HepG2 (cell line): ENCODE results near the gene KCNJ14. TPM values are rescaled to one million over a fixed set of nuclear protein-coding genes. Genes with fewer than 3 reads are reported as not detected.

Experiments used
- ATAC-seq: fragments of 200-7000 bp; cut with Tn5 transposase; 3 replicates; pipeline ENCODE4 v1.9.1; 2020; ENCODE audit warnings: mild to moderate bottlenecking, moderate library complexity
- BruUV-seq: library from RNA; stranded (reverse); fragments of 400-500 nt; replicated peaks from 2 replicates; lab custom pipeline; 2021; lab: Mats Ljungman, UMichigan
- CTCF ChIA-PET: fragments of 300-600 bp; formaldehyde crosslinking; extraction: SDS; loops from one replicate; lab custom pipeline; 2021; ENCODE audit warnings: low total read pairs, inconsistent platforms, low intra/inter-chr PET ratio; lab: Yijun Ruan, JAX
- POLR2A ChIA-PET: fragments of 350-600 bp; sonication (Branson Sonifier 250); formaldehyde crosslinking; loops from one replicate; lab custom pipeline; 2020; ENCODE audit warnings: antibody characterized with exemption, inconsistent platforms; lab: Yijun Ruan, JAX
- DNase-seq: peaks from one replicate; pipeline ENCODE4 v3.0.0-alpha.2; 2015; ENCODE audit warnings: low spot score
- FAIRE-seq: peaks from 3 replicates; lab custom pipeline; 2011; peaks lifted over from hg19 to GRCh38; lab: Jason Lieb, UNC
- H2AFZ ChIP-seq: one replicate; pipeline ENCODE4 v1.6.1; 2011; ENCODE audit warnings: low read length, inconsistent platforms
- H3K27ac ChIP-seq: fragments of 300-600 bp; 3 replicates; pipeline ENCODE4 v1.8.0; 2011; ENCODE audit warnings: mixed run types, mild to moderate bottlenecking, mixed read lengths, low read length, inconsistent platforms; ENCODE audit not compliant: insufficient read depth; ENCODE audit errors: extremely low read length
- H3K27me3 ChIP-seq, 2 experiments: fragments of 200-600 bp in 1 of 2; 2 replicates in 1 of 2; 3 replicates in 1 of 2; pipeline versions ENCODE4 v1.6.0 to v1.8.0; 2011; ENCODE audit warnings: low read length in 2 of 2, mild to moderate bottlenecking in 2 of 2, moderate library complexity in 2 of 2, inconsistent platforms in 1 of 2; ENCODE audit not compliant: insufficient read depth in 2 of 2, control insufficient read depth in 1 of 2
- H3K36me3 ChIP-seq, 2 experiments: fragments of 200-600 bp in 1 of 2; replicated peaks in 1 of 2; 2 replicates in 1 of 2; 3 replicates in 1 of 2; pipeline versions ENCODE4 v1.5.1 to v1.8.0; 2011; ENCODE audit warnings: low read length in 2 of 2, inconsistent platforms in 1 of 2; ENCODE audit not compliant: insufficient read depth in 2 of 2, control insufficient read depth in 1 of 2
- H3K4me1 ChIP-seq: 2 replicates; pipeline ENCODE4 v1.5.1; 2012; ENCODE audit warnings: low read length, inconsistent platforms; ENCODE audit not compliant: insufficient read depth
- H3K4me2 ChIP-seq: 2 replicates; pipeline ENCODE4 v1.6.0; 2011; ENCODE audit warnings: low read depth, low read length, inconsistent platforms
- H3K4me3 ChIP-seq, 3 experiments: fragments of 200-600 bp in 1 of 3; sonication (generic), shearing (Covaris generic) in 1 of 3; replicated peaks in 1 of 3; 2 replicates each; pipeline ENCODE4 v1.5.1; 2011 to 2016; ENCODE audit warnings: low read length in 3 of 3, inconsistent platforms in 2 of 3, low read depth in 2 of 3, mild to moderate bottlenecking in 2 of 3, control low read depth in 1 of 3, mixed read lengths in 1 of 3; ENCODE audit not compliant: insufficient read depth in 1 of 3
- H3K79me2 ChIP-seq: one replicate; pipeline ENCODE4 v1.6.1; 2011; ENCODE audit warnings: low read length, inconsistent platforms; ENCODE audit not compliant: insufficient read depth
- H3K9ac ChIP-seq: 2 replicates; pipeline ENCODE4 v1.6.0; 2011; ENCODE audit warnings: mild to moderate bottlenecking, low read depth, low read length, inconsistent platforms; ENCODE audit not compliant: insufficient read depth
- H3K9me3 ChIP-seq: 2 replicates; pipeline ENCODE4 v1.5.1; 2012; ENCODE audit warnings: mild to moderate bottlenecking, low read length
- H4K20me1 ChIP-seq: 2 replicates; pipeline ENCODE4 v1.6.0; 2011; ENCODE audit warnings: inconsistent platforms, mild to moderate bottlenecking, low read length, moderate library complexity; ENCODE audit not compliant: insufficient read depth
- XRCC5 ChIP-seq: fragments of 200-400 bp; formaldehyde crosslinking; optimal IDR thresholded peaks from 2 replicates; pipeline ENCODE3; 2017; ENCODE audit warnings: mild to moderate bottlenecking, low read length
- ZBTB38 ChIP-seq: sonication (generic); formaldehyde crosslinking; IDR thresholded peaks from 2 replicates; pipeline ENCODE4 v1.5.1; 2020; ENCODE audit warnings: mild to moderate bottlenecking, missing genetic modification reagents
- ZNF777 ChIP-seq: sonication (generic); formaldehyde crosslinking; IDR thresholded peaks from 2 replicates; pipeline ENCODE4 v1.4.0; 2020; ENCODE audit warnings: missing genetic modification reagents
- WGBS: methylation state at CpG from one replicate; pipeline ENCODE4 v1.1.6; 2017; ENCODE audit warnings: low lambda C conversion rate; 5-methylcytosine and 5-hydroxymethylcytosine counted together
- in situ Hi-C: cut with HindIII; loops from 2 replicates; pipeline ENCODE4 v1.10.0; 2017; ENCODE audit warnings: low pct_unique_long_range_greater_than_20kb; ENCODE audit not compliant: extremely low pct_ligation_motif_present
- intact Hi-C: fragments of 100-400 bp; cut with micrococcal nuclease; formaldehyde crosslinking; loops from one replicate; pipeline ENCODE4 v1.10.0; 2022; ENCODE audit not compliant: unreplicated experiment
- polyA plus RNA-seq, 8 experiments: library from polyadenylated mRNA; depleted of rRNA in 3 of 8; stranded (reverse) in 7 of 8; unstranded in 1 of 8; fragments of >200 nt; fragmentation: Illumina TruSeq in 4 of 8; extraction: Trizol in 4 of 8; gene quantifications; 2 replicates each; pipeline versions ENCODE4 v1.2.1 to v1.2.3, GENCODE V29; 2011 to 2016; ENCODE audit warnings: low read depth in 4 of 8, missing spikeins in 1 of 8, mixed read lengths in 1 of 8; ENCODE audit not compliant: insufficient read depth in 1 of 8
- total RNA-seq, 5 experiments: library from RNA; depleted of rRNA; stranded (reverse); fragments of >200 nt; fragmentation: Illumina TruSeq; extraction: Trizol; gene quantifications; 2 replicates each; pipeline ENCODE4 v1.2.3, GENCODE V29; 2016; ENCODE audit warnings: low read depth in 1 of 5
- TF ChIP-seq, protein P1 (sequence below): sonication (generic); formaldehyde crosslinking; IDR thresholded peaks from 2 replicates; pipeline ENCODE4 v1.5.0; 2020; ENCODE audit warnings: missing genetic modification reagents, mild to moderate bottlenecking, borderline replicate concordance

Gene KCNJ14
- total and polyA plus RNA-seq, 2 of the 13 experiments (the other 11 are each of a cell fraction or from before 2014, with no cell fraction given) = 0.20 to 0.51 TPM

DNA sequence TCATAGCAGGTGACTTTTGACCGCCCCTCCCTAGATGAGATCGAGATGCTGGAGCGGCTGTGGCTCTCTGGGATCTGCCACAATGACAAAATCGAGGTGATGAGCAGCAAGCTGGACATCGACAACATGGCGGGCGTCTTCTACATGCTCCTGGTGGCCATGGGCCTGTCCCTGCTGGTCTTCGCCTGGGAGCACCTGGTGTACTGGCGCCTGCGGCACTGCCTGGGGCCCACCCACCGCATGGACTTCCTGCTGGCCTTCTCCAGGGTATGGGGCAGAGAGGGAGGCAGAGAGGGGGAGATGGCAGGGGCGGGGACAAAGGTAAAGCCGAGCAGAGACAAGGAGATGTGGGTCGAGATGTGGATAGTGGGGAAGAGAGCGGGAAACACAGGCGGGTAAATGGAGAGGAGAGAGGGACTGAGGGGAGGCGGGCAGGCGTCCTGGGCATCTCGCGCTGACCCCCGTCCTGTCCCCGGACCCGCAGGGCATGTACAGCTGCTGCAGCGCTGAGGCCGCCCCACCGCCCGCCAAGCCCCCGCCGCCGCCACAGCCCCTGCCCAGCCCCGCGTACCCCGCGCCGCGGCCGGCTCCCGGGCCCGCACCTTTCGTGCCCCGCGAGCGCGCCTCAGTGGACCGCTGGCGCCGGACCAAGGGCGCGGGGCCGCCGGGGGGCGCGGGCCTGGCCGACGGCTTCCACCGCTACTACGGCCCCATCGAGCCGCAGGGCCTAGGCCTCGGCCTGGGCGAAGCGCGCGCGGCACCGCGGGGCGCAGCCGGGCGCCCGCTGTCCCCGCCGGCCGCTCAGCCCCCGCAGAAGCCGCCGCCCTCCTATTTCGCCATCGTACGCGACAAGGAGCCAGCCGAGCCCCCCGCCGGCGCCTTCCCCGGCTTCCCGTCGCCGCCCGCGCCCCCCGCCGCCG, 13.0 kb upstream of the KCNJ14 start:
- H3K4me2 ChIP-seq = no peak overlapping the region
- H3K4me3 ChIP-seq = no peak overlapping the region
- ChIA-PET POLR2A (no interaction called here), CTCF (no interaction called here)
- H3K36me3 ChIP-seq = 0 out of 5 replicates have a peak, but pooled peaks cover 0 to 2% of the 10 kb centered on the region in 2 experiments
- H3K27ac ChIP-seq = no peak overlapping the region
- in situ Hi-C loops = no loop called here
- no peaks in the 10 kb centered on the region for H4K20me1 ChIP-seq
- H2AFZ ChIP-seq = no peak overlapping the region
- TF ChIP-seq, protein P1, sequence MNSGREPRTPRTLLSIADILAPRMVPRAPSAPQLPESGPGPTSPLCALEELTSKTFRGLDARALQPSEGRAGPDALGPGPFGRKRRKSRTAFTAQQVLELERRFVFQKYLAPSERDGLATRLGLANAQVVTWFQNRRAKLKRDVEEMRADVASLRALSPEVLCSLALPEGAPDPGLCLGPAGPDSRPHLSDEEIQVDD (CRISPR knock-in tag) = no peak
- TF ChIP-seq ZBTB38 (CRISPR knock-in tag) = peak; percentile 38; the same call in 1 of the 2 replicates
- BruUV-seq = no TSS peak
- H3K9me3 ChIP-seq = no peaks in the 10 kb centered on the region
- H3K79me2 ChIP-seq = peaks cover 9% of the 10 kb centered on the region
- ATAC-seq = no peak
- H3K9ac ChIP-seq = no peak overlapping the region
- DNase-seq = no peak
- peaks cover 10% of the 10 kb centered on the region for H3K4me1 ChIP-seq
- 97% methylated on average over 82 of the region's 94 CpGs for WGBS
- no peak for FAIRE-seq
- no peaks in the 10 kb centered on the region; a peak in 1 of 5 replicates for H3K27me3 ChIP-seq
- intact Hi-C loops = loop anchor here (10.0 kb wide), 1 partner anchor 88 kb away; no protein-coding TSS in a partner anchor

DNA sequence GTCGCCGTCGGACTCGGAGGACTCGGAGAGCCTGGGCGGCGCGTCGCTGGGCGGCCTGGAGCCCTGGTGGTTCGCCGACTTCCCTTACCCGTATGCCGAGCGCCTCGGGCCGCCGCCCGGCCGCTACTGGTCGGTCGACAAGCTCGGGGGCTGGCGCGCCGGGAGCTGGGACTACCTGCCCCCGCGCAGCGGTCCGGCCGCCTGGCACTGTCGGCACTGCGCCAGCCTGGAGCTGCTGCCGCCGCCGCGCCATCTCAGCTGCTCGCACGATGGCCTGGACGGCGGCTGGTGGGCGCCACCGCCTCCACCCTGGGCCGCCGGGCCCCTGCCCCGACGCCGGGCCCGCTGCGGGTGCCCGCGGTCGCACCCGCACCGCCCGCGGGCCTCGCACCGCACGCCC, 12.1 kb upstream of the KCNJ14 start:
- 77% methylated on average over 50 of the region's 60 CpGs for WGBS
- FAIRE-seq (no peak), ATAC-seq (no peak), DNase-seq (no peak)
- Histone ChIP-seq H2AFZ (no peak overlapping the region), H3K4me2 (peak overlapping the region; percentile 96), H3K27ac (no peak overlapping the region), H3K36me3 (peaks cover 0 to 11% of the 10 kb centered on the region in 2 experiments; a peak in 2 of 5 replicates), H3K4me1 (peaks cover 19% of the 10 kb centered on the region), H3K4me3 (peak overlapping the region in 2 of 3 experiments; percentile 13 to 95; a peak in 3 of 6 replicates), H3K9ac (no peak overlapping the region), H4K20me1 (no peaks in the 10 kb centered on the region), H3K9me3 (no peaks in the 10 kb centered on the region), H3K27me3 (no peaks in the 10 kb centered on the region; a peak in 1 of 5 replicates), H3K79me2 (peaks cover 13% of the 10 kb centered on the region)
- TF ChIP-seq XRCC5 (no peak), ZNF777 (CRISPR knock-in tag) (peak; percentile 83)
- in situ Hi-C loops = no loop called here
- CTCF ChIA-PET = no interaction called here
- POLR2A ChIA-PET = interaction anchor here (0.6 kb wide), 1 partner anchor 88 kb away, joined by 3 read pairs; no protein-coding TSS in a partner anchor
- intact Hi-C loops = loop anchor here (10.0 kb wide), 1 partner anchor 88 kb away; no protein-coding TSS in a partner anchor
- BruUV-seq = no TSS peak
